Esophagus muscularis mucosa (tissue), 4 donors: ENCODE results near the gene SOSTDC1. TPM values are rescaled to one million over a fixed set of nuclear protein-coding genes. Genes with fewer than 3 reads are reported as not detected.

Experiments
- DNase-seq: peaks from one replicate; pipeline ENCODE4 v3.0.0-alpha.2; 2017; ENCODE audit errors: extremely low spot score
- H3K27ac ChIP-seq, 4 donors: fragments of 200-600 bp; sonication (generic); replicated peaks in 1 of 4; 1 replicate in 3 of 4; 2 replicates in 1 of 4; pipeline ENCODE4 v1.5.1; 2016 to 2019; ENCODE audit warnings: mild to moderate bottlenecking in 1 of 4
- H3K27me3 ChIP-seq, 4 donors: fragments of 200-600 bp; sonication (generic); one replicate each; pipeline versions ENCODE4 v1.5.1 to v1.6.0; 2016 to 2019
- H3K36me3 ChIP-seq, 4 donors: fragments of 200-600 bp; sonication (generic); one replicate each; pipeline ENCODE4 v1.5.1; 2016 to 2019
- H3K4me1 ChIP-seq, 4 donors: fragments of 200-600 bp; sonication (generic); one replicate each; pipeline ENCODE4 v1.5.1; 2016 to 2019
- H3K4me3 ChIP-seq, 4 donors: fragments of 200-600 bp; sonication (generic); 1 replicate in 2 of 4; 2 replicates in 2 of 4; pipeline ENCODE4 v1.5.1; 2016 to 2019; ENCODE audit warnings: mild to moderate bottlenecking in 4 of 4, moderate library complexity in 1 of 4
- H3K9me3 ChIP-seq, 4 donors: fragments of 200-600 bp; sonication (generic); 1 replicate in 3 of 4; 2 replicates in 1 of 4; pipeline ENCODE4 v1.5.1; 2016 to 2019
- CTCF ChIP-seq, 3 experiments: fragments of 200-600 bp in 2 of 3; fragments of 450-650 bp in 1 of 3; sonication (generic) in 2 of 3; IDR thresholded peaks; one replicate each; pipeline ENCODE4 v1.5.1; 2017 to 2019; ENCODE audit warnings: antibody characterized with exemption in 3 of 3, mild to moderate bottlenecking in 2 of 3, moderate library complexity in 1 of 3
- EP300 ChIP-seq: sonication (generic); formaldehyde crosslinking; IDR thresholded peaks from one replicate; pipeline ENCODE4 v1.6.1; 2017; ENCODE audit warnings: antibody characterized with exemption
- POLR2A ChIP-seq: fragments of 450-650 bp; IDR thresholded peaks from one replicate; pipeline ENCODE4 v1.6.1; 2017; ENCODE audit warnings: antibody characterized with exemption, moderate library complexity, mild to moderate bottlenecking, low read depth
- POLR2AphosphoS5 ChIP-seq, 2 donors: sonication (generic); formaldehyde crosslinking; IDR thresholded peaks; one replicate each; pipeline ENCODE4 v1.6.1; 2017; ENCODE audit warnings: antibody characterized with exemption in 2 of 2
- WGBS: methylation state at CpG from one replicate; pipeline ENCODE4 v1.1.5; 2018; 5-methylcytosine and 5-hydroxymethylcytosine counted together
- intact Hi-C: fragments of 100-400 bp; cut with DNase I; formaldehyde crosslinking; loops from one replicate; pipeline ENCODE4 v1.15.1; 2023
- total RNA-seq, 4 donors: library from RNA; depleted of rRNA; stranded (reverse); fragments of >200 nt; gene quantifications; one replicate each; pipeline versions ENCODE4 v1.1.0 to v1.2.1, GENCODE V29; 2016

SOSTDC1 gene
- total RNA-seq, 4 donors from 2014 or later = 0.71 to 1.2 (median 0.83) TPM; not detected in 1

- H3K4me1 ChIP-seq = no peaks in the 10 kb centered on the region
- H3K4me3 ChIP-seq = no peak overlapping the region
- no peaks in the 10 kb centered on the region for H3K27me3 ChIP-seq
- TF ChIP-seq CTCF (IDR thresholded peaks at IDR 0.05) (no peak), POLR2A (no peak), POLR2AphosphoS5 (IDR thresholded peaks at IDR 0.05) (no peak), EP300 (no peak)
- WGBS = 83% methylated on average over 2 of the region's 2 CpGs
- DNase-seq = no peak
- intact Hi-C loops = no loop called here
- no peaks in the 10 kb centered on the region for H3K9me3 ChIP-seq
- H3K27ac ChIP-seq = no peak overlapping the region
- no peaks in the 10 kb centered on the region for H3K36me3 ChIP-seq
Observed at GRCh38 chr7:16498122-16498521, 32.6 kb upstream of the SOSTDC1 start.

- Histone ChIP-seq H3K27me3 (no peaks in the 10 kb centered on the region), H3K27ac (no peak overlapping the region), H3K36me3 (no peaks in the 10 kb centered on the region), H3K9me3 (no peaks in the 10 kb centered on the region), H3K4me3 (no peak overlapping the region), H3K4me1 (no peaks in the 10 kb centered on the region)
- WGBS = 69% methylated on average over 4 of the region's 4 CpGs
- intact Hi-C loops = no loop called here
- TF ChIP-seq POLR2A (no peak), EP300 (no peak), POLR2AphosphoS5 (IDR thresholded peaks at IDR 0.05) (no peak), CTCF (IDR thresholded peaks at IDR 0.05) (no peak)
- DNase-seq = no peak
Observed at GRCh38 chr7:16494955-16495719, 29.6 kb upstream of the SOSTDC1 start.

GRCh38 chr7:16494551-16494950 lies 29.0 kb upstream of the SOSTDC1 start:
- no peaks in the 10 kb centered on the region for H3K4me1 ChIP-seq
- 83% methylated on average over 2 of the region's 2 CpGs for WGBS
- H3K27ac ChIP-seq = no peak overlapping the region
- DNase-seq = no peak
- no peak for TF ChIP-seq POLR2AphosphoS5 (IDR thresholded peaks at IDR 0.05)
- no peak for TF ChIP-seq CTCF (IDR thresholded peaks at IDR 0.05)
- no peak for TF ChIP-seq POLR2A
- TF ChIP-seq EP300 = no peak
- no peaks in the 10 kb centered on the region for H3K9me3 ChIP-seq
- no peak overlapping the region for H3K4me3 ChIP-seq
- H3K36me3 ChIP-seq = no peaks in the 10 kb centered on the region
- intact Hi-C loops = no loop called here
- no peaks in the 10 kb centered on the region for H3K27me3 ChIP-seq

DNA sequence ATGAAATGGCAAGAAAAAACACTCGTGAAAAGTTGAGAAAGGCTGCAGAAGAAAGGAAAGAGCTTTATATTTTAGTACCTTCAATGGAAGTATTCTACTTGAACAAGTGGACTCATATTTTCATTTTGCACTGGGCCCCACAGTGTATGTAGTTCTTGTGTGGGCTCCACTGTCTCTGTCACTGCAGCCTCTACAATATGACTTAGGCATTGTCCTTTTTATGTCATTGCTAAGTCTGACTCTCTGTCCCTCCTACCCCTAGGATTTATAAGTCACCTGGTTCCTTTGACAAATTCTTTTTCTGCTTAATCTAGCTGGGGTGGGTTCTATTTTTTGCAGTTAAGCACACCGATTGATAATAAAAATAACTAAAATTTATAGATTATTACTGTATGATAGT lies 27.7 kb upstream of the SOSTDC1 start:
- WGBS = 93% methylated on average over 2 of the region's 2 CpGs
- intact Hi-C loops = no loop called here
- Histone ChIP-seq H3K36me3 (no peaks in the 10 kb centered on the region), H3K4me3 (no peak overlapping the region), H3K9me3 (no peaks in the 10 kb centered on the region), H3K4me1 (no peaks in the 10 kb centered on the region), H3K27me3 (no peaks in the 10 kb centered on the region), H3K27ac (no peak overlapping the region)
- TF ChIP-seq CTCF (IDR thresholded peaks at IDR 0.05) = no peak
- TF ChIP-seq POLR2AphosphoS5 (IDR thresholded peaks at IDR 0.05) = no peak
- no peak for TF ChIP-seq POLR2A
- TF ChIP-seq EP300 = no peak
- no peak for DNase-seq

- intact Hi-C loops = no loop called here
- no peaks in the 10 kb centered on the region for H3K27me3 ChIP-seq
- no peak overlapping the region for H3K27ac ChIP-seq
- no peak for TF ChIP-seq POLR2AphosphoS5 (IDR thresholded peaks at IDR 0.05)
- TF ChIP-seq CTCF (IDR thresholded peaks at IDR 0.05) = no peak
- no peak for TF ChIP-seq POLR2A
- TF ChIP-seq EP300 = no peak
- no peak for DNase-seq
- H3K9me3 ChIP-seq = no peaks in the 10 kb centered on the region
- no peak overlapping the region for H3K4me3 ChIP-seq
- H3K36me3 ChIP-seq = no peaks in the 10 kb centered on the region
- 56% methylated on average over 3 of the region's 3 CpGs for WGBS
- no peaks in the 10 kb centered on the region for H3K4me1 ChIP-seq
Observed at GRCh38 chr7:16492513-16493062, 27.1 kb upstream of the SOSTDC1 start.
